GM21619 (cell line): Measurements from ENCODE around the gene CLIC3.

ENCODE experiments used
- ATAC-seq: cut with Tn5 transposase; IDR thresholded peaks from one replicate; pipeline ENCODE4 v1.9.1; 2021; ENCODE audit not compliant: unreplicated experiment

Gene CLIC3

DNA sequence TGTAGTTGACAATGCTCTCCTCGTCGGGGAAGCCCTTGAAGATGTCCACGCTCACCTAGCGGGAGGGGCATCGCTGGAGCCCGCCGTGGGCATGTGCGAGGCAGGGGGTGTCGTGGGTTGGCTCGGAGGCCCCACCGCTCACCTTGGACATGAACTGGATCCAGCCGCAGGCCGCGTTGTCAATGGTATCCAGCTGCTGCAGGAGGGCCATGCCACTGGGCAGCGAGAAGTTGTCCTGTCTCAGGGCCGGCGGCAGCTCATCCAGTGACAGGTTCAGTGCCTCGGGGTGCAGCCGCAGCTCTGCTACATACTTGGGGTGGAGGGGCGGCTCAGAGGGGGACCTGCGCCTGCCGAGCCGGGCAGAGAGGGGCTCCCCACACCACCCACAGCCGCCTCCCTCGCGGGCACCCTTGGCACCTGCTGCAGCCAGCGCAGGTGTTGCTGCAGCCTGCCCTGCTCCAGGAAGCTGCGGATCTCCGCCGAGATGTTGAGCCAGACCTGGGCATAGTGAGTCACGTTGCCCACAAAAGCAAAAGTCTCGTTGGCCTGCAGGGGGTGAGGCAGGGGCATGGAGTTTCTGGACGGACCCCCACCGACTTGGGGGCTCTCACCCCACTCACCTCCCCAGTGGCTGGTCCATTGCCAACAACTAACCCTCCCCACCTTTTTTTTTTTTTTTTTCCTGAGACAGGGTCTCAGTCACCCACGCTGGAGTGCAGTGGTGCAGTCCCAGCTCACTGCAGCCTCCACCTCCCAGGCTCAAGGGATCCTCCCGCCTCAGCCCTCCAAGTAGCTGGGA, 22.6 kb upstream of the CLIC3 start:
- no peak for ATAC-seq

DNA sequence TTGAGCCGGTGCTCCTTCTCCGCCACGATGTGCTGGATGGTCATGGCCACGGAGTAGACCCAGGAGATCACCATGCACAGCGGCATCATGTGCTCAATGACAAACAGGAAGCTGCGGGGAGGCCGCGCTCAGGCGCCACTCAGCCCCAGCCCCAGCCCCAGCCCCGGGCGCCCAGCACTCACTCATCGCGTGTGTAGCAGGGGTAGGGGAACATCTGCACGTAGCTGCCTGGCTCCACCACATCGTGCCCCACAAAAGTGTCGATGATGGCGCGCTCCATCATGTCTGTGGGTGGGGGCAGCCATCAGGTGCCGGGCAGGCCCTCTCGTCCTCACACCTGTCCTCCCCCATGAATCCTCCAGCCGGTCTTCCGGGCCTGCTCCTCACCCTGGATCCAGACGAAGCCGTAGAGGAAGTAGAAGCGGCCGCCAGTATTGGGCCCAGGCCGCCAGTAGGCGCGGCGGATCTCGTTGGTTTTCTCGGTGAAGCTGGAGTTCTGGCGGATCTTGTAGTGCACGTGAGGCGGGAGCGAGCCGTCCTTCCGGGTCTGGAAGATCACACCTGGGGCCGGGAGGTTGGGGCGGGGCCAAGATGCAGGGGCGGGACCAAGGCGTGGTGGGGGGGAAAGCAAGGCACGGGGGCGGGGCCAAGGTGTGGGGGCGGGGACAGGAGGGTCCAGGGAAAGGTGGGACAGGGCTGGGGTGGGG, 21.6 kb upstream of the CLIC3 start:
- ATAC-seq: no peak

DNA sequence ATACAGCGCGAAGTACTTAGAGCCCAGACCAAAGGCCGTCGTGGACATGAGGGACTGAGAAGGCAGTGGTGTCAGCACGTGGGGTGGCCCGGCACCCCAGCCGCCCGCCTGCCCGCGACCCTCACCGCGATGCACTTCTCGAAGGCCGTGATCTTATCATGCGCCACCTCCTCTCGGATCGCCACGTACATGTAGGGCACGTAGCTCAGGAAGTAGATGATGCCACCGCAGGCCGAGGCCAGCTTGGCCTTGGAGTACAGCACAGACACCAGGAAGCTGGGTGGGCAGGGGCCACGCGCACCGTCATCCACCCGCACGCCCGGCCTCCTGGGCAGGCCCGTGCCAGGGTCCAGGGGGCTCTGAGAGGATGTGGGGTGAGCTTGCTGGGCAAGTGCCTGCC, 20.7 kb upstream of the CLIC3 start:
- no peak for ATAC-seq

DNA sequence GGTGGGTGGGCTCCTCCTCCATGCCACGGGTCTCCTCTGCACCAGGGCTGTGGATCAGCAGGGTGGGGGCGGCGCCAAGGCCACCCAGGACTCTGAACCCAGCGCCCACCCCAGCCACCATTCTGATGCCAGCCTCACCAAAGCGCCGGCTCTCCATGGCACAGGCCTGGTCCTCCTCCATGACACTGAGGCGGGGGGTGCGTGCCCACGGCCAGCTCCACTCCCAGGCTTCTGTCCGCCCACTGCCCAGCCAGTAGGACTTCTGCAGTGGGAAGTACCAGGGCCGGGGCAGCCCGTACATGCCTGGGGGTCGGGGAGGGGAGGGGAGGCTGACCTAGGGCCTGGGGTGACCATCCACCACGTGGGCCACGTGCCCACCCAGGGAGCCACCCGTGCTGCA, 20.1 kb upstream of the CLIC3 start:
- no peak for ATAC-seq

DNA sequence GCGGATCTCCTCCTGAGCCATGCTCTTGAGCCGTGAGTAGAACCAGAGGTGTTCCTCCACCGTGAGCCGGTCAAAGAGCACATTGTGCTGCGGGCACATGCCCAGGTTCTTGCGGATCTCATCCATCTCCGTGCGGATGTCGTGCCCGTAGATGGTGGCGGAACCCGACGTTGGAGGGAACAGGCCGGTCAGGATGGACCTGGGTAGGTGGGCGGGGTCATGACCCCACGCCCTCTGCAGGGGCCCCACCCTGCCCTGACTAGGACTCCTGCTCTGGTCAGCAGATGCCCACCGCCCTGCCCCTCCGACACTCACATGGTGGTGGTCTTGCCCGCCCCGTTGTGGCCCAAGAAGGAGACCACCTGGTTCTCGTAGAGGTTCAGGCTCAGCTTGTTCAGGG, 19.6 kb upstream of the CLIC3 start:
- no peak for ATAC-seq

DNA sequence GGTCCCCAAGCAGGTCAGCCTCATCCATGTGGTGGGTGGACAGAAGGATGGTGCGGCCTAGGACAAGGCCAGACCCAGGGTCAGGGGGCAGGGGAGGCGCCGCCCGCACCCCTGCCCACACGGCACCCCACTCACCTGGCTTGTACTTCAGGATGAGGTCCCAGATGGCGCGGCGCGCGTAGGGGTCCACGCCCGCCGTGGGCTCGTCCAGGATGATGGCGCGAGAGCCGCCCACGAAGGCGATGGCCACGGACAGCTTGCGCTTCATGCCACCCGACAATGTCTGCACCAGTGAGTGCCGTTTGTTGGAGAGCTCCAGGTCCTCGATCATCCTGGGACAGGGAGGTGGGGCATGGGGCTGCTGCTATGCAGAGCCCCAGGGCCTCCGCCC, 19.2 kb upstream of the CLIC3 start:
- ATAC-seq: no peak

DNA sequence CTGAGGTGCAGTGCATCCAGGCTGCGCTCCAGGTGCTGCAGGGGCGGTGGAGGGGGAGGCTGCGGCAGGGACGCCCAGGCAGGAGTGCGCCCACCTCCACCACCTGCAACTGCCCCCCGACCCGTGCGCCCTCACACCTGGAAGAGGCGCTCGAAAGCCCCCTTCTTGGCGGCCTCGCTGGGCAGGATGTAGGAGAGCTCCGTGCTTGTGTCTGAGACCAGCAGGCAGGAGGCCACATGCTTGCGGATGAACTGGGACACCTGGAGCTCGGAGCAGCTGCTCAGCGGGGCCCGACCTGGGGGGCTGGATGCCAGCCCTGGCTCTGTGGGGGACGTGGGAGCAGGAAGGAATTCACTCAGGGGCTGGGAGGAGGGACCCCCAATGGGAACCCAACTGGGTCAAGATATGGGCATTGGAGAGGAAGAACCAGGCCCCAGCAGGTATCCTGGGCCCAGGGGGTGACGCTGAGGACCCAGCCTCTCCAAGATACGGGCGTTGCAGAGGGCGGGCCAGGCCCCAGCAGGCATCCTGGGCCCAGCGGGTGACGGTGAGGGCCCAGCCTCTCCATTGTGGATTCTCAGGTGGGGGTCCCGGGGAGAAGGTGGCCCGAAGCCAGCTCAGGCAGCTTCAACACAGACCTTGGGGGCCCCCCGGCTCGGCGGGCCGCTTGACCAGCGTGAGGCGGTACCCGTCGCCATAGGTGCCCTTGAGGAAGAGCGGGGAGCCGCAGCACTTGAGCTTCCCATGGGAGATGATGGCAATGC, 18.6 kb upstream of the CLIC3 start:
- ATAC-seq: no peak

DNA sequence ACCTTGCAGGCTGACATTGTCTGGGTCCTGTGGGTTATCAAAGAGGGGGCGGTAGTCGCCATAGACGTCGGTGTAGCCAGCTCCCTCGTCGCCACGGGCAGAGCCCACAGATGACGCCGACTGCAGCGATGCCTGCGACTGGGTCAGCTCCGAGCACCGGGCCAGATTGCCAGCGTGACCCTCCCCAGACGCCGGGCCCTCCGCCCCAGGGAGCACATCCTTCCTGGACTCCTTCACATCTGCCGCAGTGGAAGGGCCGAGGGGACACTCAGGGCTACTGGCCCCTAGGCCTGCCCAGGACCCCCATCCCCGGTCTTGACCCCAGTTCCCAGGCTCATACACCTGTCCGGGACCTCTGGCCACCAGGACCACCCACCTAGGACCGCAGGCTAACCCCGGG, 17.8 kb upstream of the CLIC3 start:
- no peak for ATAC-seq

DNA sequence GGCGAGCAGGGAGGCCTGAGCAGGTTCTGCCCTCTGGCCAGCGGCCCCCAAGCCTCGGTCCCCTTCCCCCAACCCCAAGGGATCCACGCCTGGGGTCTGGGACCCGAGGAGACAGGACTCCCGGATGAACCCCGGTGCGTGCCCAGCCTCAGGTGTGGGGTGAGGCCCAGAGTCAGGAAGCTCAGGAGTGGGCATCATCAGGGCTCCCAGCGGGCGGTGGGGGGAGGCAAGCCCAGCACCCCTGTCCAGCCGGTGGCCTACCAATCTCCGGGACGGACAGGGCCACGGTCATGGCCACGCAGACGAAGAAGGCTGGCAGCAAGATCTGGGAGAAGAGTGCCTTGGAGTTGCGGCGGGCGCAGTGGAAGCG, 17.2 kb upstream of the CLIC3 start:
- ATAC-seq: no peak

DNA sequence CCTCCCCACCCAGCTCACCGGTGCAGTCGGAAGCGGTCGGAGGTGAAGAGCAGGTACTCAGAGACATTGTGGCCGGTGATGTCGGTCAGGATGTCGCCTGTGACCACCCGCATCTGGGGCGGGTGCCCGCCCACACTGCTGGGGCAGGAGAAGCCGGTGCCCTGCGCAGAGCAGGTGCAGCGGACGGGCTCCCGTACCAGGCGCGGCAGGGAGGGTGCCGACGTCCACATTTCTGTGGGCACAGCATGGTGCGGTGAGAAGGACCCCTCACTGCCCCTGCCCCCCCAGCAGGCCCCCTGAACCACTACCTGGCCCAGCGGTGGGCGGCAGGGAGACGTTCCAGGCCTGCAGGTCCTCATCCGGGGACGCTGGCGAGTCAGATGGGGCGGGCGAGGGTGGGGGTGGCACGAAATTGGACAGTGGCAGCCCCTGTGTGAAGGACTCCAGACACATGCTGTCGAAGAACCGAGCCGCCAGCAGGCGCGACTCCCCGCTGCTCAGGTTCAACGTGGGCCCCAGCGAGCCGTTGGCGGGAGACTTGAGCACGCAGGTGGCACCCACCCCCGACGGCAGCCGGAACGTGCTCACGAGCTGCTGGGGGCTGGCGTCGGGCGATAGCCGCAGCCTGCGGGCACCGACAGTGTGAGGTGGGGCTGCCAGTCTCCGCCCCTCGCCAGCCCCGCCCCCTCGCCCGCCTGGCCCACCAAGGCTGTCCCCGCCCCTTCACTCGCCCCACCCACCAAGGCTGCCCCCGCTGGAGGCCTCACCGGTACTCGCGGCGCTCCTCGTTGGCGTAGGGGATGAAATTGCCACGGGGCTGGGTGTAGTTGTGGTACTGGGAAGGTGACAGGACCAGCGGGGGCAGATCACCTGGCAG, 16.6 kb upstream of the CLIC3 start:
- no peak for ATAC-seq

DNA sequence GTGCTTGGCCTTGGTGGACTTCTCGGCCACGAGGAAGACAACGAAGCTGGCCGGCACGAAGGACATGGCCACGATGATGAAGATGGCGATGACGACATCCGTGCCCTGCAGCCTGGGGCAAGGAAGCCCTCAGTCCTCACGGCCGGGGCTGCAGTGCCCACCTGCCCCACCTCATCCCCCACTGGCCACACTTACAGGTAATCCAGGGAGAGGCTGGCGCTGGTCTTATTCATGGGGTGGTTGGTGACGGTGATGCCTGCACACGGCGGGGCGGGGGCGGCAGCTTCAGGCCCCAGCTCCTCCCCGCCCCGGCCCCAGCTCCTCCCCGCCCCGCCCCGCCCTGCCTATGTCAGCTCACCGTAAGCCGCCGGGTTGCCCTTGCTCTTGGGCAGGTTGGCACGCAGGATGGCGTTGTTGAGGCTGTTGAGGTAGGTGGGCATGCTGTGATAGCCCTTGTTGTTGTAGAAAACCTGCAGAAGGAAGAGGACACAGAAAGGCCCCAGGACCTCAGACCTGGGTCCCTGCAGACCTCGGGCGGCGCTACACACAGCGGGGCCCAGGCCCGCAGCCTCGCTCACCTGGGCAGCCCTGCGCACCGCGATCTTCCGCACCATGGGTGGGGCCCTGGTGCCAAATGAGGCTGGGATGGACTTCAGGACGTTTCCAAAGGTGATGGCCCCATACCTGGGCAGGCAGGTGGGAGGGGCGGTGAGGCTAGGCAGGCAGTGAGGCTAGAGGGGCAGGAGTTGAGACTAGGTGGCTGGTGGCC, 15.7 kb upstream of the CLIC3 start:
- no peak for ATAC-seq

DNA sequence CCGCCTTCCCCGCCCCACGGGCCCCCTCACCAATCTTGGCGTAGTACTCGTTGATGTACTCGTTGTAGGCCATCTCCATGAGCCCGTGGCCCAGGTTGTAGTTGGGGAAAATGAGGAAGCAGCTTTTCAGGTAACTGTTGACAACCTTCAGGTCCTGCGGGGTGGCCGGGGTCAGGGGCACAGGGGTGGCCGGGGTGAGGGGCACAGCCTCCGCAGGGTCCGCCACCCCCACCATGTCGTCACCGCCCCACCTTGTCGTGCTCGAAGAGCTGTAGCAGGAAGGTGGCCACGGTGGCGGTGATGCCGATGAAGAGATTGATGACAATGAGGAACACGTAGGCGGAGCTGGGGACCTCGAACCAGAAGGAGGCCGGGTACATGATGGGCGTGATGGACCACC, 14.8 kb upstream of the CLIC3 start:
- ATAC-seq: no peak

DNA sequence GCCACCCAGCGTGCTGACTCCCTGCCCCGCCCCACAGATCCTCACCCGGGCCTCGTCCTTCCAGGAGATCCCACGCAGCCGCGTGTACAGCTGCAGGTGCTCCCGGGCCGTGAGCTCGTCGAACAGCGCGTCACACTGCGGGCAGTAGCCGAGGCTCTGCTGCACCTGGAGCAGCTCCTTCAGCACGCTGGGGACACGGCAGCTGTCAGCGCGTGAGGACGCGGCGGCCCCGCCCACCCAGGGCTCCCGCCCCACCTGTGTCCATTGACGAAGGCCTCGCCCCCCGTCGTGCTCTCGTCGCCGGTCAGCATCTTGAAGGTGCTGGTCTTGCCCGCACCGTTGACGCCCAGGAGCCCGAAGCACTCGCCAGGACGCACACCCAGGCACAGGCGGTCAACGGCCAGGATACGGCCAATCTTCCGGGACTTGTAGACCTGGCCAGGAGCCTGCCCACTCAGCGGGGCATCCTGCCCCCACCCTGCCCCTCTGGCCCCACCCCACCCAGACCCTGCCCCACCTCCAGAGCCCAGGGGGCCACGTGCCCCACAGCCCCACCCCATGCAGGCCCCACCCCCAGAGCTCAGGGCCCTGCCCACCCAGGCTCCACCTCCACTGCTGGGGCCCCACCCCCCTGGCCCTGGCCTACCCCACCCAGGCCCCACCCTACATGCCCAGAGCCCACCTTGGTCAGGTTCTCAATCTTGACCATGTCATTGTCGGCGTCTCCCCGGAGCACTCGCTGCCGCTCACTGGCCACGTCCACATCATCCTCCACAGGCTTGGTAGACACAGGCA, 13.8 kb upstream of the CLIC3 start:
- no peak for ATAC-seq

DNA sequence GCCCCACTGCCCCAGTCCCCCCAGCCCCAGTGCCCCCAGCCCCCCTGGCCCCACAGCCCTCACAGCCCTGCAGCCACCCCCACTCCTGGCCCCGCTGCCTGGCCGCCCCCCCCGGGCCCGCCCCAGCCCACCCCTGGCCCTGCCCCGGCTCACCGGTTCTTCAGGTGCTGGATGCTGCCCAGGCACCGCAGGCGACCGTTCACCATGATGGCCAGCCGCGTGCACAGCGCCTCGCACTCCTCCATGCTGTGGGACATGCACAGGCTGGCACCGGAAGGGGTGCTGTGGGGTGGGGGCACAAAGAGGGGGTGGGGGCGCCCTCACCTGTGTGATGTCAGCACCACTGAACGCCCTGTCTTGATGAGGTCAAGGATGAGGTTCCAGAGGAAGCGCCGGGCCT, 12.8 kb upstream of the CLIC3 start:
- no peak for ATAC-seq

DNA sequence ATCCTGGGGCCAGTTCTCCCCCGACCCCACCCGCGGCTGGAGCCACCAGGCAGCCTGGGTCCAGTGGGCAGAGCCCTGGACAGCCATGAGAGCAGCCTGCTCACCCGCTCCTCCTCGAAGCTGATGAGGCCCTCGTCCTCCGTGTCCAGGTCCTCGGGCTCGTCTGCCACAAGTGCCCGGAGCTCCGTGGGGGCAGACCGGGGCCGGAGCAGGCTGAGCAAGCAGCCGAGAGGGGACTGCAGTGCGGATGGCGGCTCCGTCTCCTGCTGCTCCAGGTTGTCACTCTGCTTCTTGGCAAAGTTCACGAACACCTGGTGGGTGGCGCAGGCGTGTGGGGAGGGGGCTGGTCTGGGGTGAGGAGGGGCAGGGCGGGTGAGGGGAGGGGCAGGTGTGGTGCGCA, 11.9 kb upstream of the CLIC3 start:
- ATAC-seq: no peak

DNA sequence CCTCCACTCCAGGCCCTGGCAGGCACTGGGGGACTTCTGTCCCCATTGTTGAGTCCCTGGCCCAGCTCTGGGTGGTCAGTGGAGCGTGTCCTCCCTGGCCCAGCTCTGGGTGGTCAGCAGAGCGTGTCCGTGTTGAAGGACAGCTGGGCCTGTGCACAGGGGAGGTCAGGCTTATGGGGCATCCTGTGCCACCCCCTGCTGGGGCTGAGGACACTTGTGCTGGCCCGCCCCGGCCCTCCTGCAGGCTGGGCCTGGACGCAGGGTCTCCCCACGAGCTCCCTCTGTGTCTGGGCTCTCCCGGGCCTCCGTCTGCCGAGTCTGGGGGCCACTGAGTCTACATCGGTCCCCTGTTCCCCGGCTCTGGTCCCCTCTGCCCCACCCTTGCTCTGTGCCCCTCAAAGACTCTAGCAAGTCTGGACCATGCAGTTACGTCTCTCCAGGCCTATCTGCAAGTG, 11.5 kb upstream of the CLIC3 start:
- no peak for ATAC-seq

DNA sequence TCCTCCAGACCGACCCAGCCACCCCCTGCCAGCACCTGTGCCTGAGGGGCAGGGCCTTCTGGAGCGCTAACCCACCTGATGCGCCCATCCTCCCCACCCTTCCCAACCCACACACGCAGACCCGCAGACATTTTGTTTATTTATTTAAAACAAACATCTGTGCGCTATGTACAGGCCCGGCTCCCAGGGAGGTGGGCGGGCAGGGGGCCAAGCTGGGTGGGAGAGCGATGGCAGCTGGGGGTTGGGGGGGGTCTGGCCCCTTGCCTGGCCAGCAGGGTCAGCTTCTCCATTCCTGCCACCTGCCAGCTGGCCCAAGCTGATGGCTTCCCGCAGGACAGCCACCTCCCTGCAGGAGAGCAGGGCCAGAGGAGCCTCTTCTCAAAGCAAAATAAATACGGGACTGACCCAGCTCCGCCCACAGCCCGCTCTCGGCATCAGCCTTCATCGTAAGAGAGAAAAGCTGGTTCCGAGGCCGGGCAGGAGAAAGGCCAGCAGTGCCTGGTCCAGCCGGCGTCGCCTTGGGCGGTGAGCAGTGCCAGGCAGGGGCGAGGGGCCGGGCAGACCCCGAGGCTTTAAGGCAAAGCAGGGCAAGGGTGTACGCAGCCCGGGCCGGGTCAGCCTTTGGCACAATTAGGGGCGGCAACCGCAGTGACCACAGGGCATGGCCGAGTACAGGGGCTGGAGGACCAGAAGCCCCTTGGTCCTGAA, 10.9 kb upstream of the CLIC3 start:
- ATAC-seq: no peak

DNA sequence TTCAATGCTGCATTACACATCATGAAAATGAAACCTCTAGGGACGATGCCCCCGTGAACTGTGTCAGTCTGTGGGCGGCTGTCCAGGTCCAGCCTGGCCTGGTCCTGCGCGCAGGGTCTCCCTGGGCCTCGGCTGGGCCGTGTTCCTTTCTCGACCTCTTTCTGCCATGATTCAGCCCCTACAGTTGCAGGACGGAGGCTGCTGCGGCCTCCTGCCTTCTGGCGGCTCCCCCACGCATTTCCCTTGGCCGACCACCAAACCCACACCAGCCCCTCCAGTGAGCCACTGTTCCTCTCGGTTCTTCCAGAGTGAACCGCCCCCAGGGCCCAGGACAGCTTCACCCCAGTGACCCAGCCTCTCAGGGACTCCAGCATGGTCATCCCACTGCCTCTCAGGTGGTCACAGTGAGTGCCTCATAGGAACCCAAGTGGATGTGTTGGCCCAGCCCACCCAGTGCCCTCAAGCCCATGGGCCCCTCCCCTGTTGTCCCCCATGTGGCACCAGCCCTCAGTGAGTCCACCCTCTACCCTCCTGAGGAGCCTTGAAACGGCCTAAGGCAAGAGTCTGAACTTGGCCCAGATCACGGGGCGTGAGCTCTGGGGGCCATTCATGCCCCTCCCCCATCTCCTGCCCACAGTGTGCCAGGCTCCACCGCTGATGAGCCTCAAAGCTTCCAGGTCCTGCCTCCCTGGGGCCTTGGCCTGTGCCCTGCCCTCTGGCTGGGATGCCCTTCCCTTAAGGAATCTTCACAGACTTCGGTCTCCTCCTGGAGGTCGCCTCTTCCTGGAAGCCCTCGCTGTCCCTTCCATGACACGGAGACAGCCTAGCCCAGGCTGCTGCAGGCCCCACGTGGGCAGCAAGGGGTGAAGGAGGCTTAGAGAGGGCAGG, 10.0 kb upstream of the CLIC3 start:
- ATAC-seq: no peak
